GM21825 (cell line): ENCODE results near the gene OR5D13.

Source experiments
- ATAC-seq: cut with Tn5 transposase; IDR thresholded peaks from one replicate; pipeline ENCODE4 v1.9.1; 2021; ENCODE audit warnings: mild to moderate bottlenecking, moderate library complexity; ENCODE audit not compliant: unreplicated experiment

Gene OR5D13

GRCh38 chr11:55773138-55773537 lies at the start of gene OR5D13:
TSS of gene OR5D13 (plus strand) at chr11:55773438. CDS start at chr11:55773438, 0 bp downstream.
- ATAC-seq: no peak

GRCh38 chr11:55726715-55727324 lies 46.4 kb upstream of the OR5D13 start:
- ATAC-seq: no peak

GRCh38 chr11:55732936-55733335 lies 40.3 kb upstream of the OR5D13 start:
- no peak for ATAC-seq

- no peak for ATAC-seq
These were observed 18.4 kb downstream of the OR5D13 start for GRCh38 chr11:55791606-55792005.

- ATAC-seq: no peak
These were observed 20.1 kb downstream of the OR5D13 start for GRCh38 chr11:55793321-55793720.

- no peak for ATAC-seq
These were observed 22.0 kb downstream of the OR5D13 start, which contains the start of gene OR5D14 for GRCh38 chr11:55795256-55795655. TSS of gene OR5D14 (plus strand) at chr11:55795556. CDS start at chr11:55795556, 0 bp downstream.

- ATAC-seq: no peak
These were observed 33.0 kb downstream of the OR5D13 start for GRCh38 chr11:55806248-55806647.

GRCh38 chr11:55811067-55811466 lies 37.8 kb downstream of the OR5D13 start, which contains the start of gene OR5L1:
TSS of gene OR5L1 (plus strand) at chr11:55811367. CDS start at chr11:55811467, 100 bp downstream.
- no peak for ATAC-seq

GRCh38 chr11:55819330-55819729 lies 46.1 kb downstream of the OR5D13 start, which contains the start of gene OR5D18:
TSS of gene OR5D18 (plus strand) at chr11:55819630. CDS start at chr11:55819630, 0 bp downstream.
- ATAC-seq: no peak
